A673 (cell line): ENCODE measurements around the gene PRKCB. TPM values are rescaled to one million over a fixed set of nuclear protein-coding genes. Genes with fewer than 3 reads are reported as not detected.

ENCODE experiments used
- BruUV-seq: library from RNA; stranded (reverse); fragments of 400-500 nt; replicated peaks from 2 replicates; lab custom pipeline; 2021; lab: Mats Ljungman, UMichigan
- CTCF ChIA-PET: fragments of 300-600 bp; sonication (Branson Sonifier 250); formaldehyde crosslinking; loops from one replicate; lab custom pipeline; 2022; ENCODE audit warnings: antibody characterized with exemption; lab: Charles Lee
- POLR2A ChIA-PET: fragments of 300-600 bp; sonication (Branson Sonifier 250); formaldehyde crosslinking; loops from one replicate; lab custom pipeline; 2022; ENCODE audit warnings: antibody characterized with exemption; ENCODE audit not compliant: low non-redundant PET; lab: Charles Lee
- DNase-seq: peaks from one replicate; pipeline ENCODE4 v3.0.0-alpha.2; 2015; ENCODE audit warnings: low spot score
- H3K27ac ChIP-seq: fragments of 200-600 bp; sonication (generic); 2 replicates; pipeline ENCODE4 v1.5.1; 2016; ENCODE audit warnings: mixed run types, low read depth, mild to moderate bottlenecking, mixed read lengths, antibody characterized with exemption, low read length; ENCODE audit not compliant: poor library complexity, severe bottlenecking
- H3K27me3 ChIP-seq: fragments of 200-600 bp; sonication (generic); replicated peaks from 2 replicates; pipeline ENCODE4 v1.6.1; 2017; ENCODE audit warnings: mixed run types, low read depth, mild to moderate bottlenecking, mixed read lengths, antibody characterized with exemption, low read length; ENCODE audit not compliant: insufficient read depth, poor library complexity
- H3K36me3 ChIP-seq: fragments of 200-600 bp; sonication (generic); 2 replicates; pipeline ENCODE4 v1.6.1; 2016; ENCODE audit warnings: mixed run types, mild to moderate bottlenecking, mixed read lengths, antibody characterized with exemption, low read length; ENCODE audit not compliant: insufficient read depth, poor library complexity, severe bottlenecking
- H3K4me1 ChIP-seq: fragments of 200-600 bp; sonication (generic); 2 replicates; pipeline ENCODE4 v1.6.1; 2017; ENCODE audit warnings: mixed run types, mild to moderate bottlenecking, mixed read lengths, antibody characterized with exemption, low read length; ENCODE audit not compliant: insufficient read depth, poor library complexity, severe bottlenecking
- H3K4me3 ChIP-seq: fragments of 200-600 bp; sonication (generic); 2 replicates; pipeline ENCODE4 v1.5.1; 2016; ENCODE audit warnings: low read depth, mixed run types, mild to moderate bottlenecking, mixed read lengths, low read length; ENCODE audit not compliant: poor library complexity, severe bottlenecking
- H3K9me3 ChIP-seq: fragments of 200-600 bp; sonication (generic); 2 replicates; pipeline ENCODE4 v1.6.1; 2016; ENCODE audit warnings: mixed run types, low read depth, mild to moderate bottlenecking, mixed read lengths, antibody characterized with exemption, low read length; ENCODE audit not compliant: poor library complexity, severe bottlenecking
- EZH2 ChIP-seq: fragments of 200-600 bp; sonication (generic); IDR thresholded peaks from 2 replicates; pipeline ENCODE4 v1.6.1; 2017; ENCODE audit warnings: borderline replicate concordance, low read depth, mild to moderate bottlenecking, mixed read lengths, antibody characterized with exemption, low read length; ENCODE audit not compliant: poor library complexity, severe bottlenecking
- intact Hi-C: fragments of 100-400 bp; cut with micrococcal nuclease; formaldehyde crosslinking; loops from one replicate; pipeline ENCODE4 v1.10.0; 2022; ENCODE audit not compliant: unreplicated experiment
- total RNA-seq: library from RNA; stranded (reverse); gene quantifications from 2 replicates; pipeline ENCODE4 v1.2.3, GENCODE V29; 2021
- TF ChIP-seq, protein P1 (sequence below): fragments of 300-800, 200-600 bp; sonication (generic); conservative IDR thresholded peaks from 2 replicates; pipeline ENCODE4 v1.5.1; 2017; ENCODE audit warnings: low read depth, mild to moderate bottlenecking, antibody characterized with exemption, low read length, moderate library complexity, mixed read lengths

The PRKCB gene
- total RNA-seq, 1 experiment from 2014 or later: 171 TPM

DNA sequence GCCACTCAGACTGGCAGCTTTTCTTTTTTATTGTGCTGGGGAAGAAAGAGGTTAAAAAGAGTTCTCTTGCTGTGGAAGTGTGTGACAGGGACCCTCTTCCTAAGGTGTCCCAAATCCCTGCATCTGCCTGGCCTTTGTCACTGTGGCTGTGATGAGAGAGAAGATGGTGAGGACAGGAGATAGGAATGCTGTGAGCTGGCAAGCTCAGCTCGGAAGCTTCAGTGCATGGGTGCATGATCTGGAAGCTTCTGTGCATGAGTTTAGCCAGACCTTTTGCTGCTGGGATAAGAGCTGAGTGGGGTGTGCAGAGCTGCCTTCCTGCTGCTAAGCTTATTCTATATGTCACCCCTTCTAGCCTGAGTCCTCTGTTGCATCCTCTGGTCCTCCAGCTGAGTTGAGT lies 317.0 kb downstream of the PRKCB start:
- intact Hi-C loops: no loop called here
- CTCF ChIA-PET: no interaction called here
- no peak for DNase-seq

GRCh38 chr16:24156777-24157176 lies 321.0 kb downstream of the PRKCB start:
- BruUV-seq: no TSS peak
- no peaks in the 10 kb centered on the region for H3K27me3 ChIP-seq
- H3K4me3 ChIP-seq: no peak overlapping the region
- DNase-seq: no peak
- no peak overlapping the region for H3K27ac ChIP-seq
- CTCF ChIA-PET: no interaction called here
- intact Hi-C loops: no loop called here
- no peaks in the 10 kb centered on the region for H3K9me3 ChIP-seq
- TF ChIP-seq, protein P1, sequence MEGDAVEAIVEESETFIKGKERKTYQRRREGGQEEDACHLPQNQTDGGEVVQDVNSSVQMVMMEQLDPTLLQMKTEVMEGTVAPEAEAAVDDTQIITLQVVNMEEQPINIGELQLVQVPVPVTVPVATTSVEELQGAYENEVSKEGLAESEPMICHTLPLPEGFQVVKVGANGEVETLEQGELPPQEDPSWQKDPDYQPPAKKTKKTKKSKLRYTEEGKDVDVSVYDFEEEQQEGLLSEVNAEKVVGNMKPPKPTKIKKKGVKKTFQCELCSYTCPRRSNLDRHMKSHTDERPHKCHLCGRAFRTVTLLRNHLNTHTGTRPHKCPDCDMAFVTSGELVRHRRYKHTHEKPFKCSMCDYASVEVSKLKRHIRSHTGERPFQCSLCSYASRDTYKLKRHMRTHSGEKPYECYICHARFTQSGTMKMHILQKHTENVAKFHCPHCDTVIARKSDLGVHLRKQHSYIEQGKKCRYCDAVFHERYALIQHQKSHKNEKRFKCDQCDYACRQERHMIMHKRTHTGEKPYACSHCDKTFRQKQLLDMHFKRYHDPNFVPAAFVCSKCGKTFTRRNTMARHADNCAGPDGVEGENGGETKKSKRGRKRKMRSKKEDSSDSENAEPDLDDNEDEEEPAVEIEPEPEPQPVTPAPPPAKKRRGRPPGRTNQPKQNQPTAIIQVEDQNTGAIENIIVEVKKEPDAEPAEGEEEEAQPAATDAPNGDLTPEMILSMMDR: no peak
- no peak for TF ChIP-seq EZH2
- peaks cover 23% of the 10 kb centered on the region for H3K36me3 ChIP-seq
- peaks cover 6% of the 10 kb centered on the region for H3K4me1 ChIP-seq
- POLR2A ChIA-PET: no interaction called here

More for the DNA sequence above, 317.0 kb downstream of the PRKCB start:
- no TSS peak for BruUV-seq
- POLR2A ChIA-PET: no interaction called here
- Histone ChIP-seq H3K27me3 (no peaks in the 10 kb centered on the region), H3K36me3 (peaks cover 16% of the 10 kb centered on the region), H3K27ac (no peak overlapping the region), H3K4me1 (peaks cover 11% of the 10 kb centered on the region), H3K4me3 (no peak overlapping the region), H3K9me3 (no peaks in the 10 kb centered on the region)
- TF ChIP-seq, protein P1: no peak
- TF ChIP-seq EZH2: no peak

DNA sequence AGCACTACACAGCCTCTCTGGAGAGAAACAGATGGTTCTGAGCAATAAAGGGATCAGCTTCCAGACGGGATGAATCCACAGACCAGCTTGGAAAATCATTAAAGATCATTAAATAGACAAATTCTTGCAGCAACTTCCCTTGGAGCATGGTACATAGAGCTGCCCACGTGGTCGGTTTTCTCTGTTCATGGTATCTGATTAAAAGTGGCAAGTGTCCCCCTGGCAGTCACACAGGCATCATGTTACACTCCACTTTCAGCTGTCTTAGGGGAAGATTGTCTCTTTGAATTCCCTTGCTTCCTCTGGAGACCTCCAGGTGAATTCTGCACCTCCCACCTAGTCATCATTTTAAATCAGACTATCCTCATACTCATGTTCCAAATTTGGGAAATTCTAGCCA lies 328.2 kb downstream of the PRKCB start:
- H3K4me3 ChIP-seq: no peak overlapping the region
- no peak for TF ChIP-seq EZH2
- TF ChIP-seq, protein P1: no peak
- peaks cover 5% of the 10 kb centered on the region for H3K4me1 ChIP-seq
- H3K27me3 ChIP-seq: no peaks in the 10 kb centered on the region
- POLR2A ChIA-PET: no interaction called here
- CTCF ChIA-PET: no interaction called here
- BruUV-seq: no TSS peak
- no peaks in the 10 kb centered on the region for H3K9me3 ChIP-seq
- H3K27ac ChIP-seq: no peak overlapping the region
- DNase-seq: peak; percentile 17
- H3K36me3 ChIP-seq: peaks cover 6% of the 10 kb centered on the region
- intact Hi-C loops: no loop called here
